ENCODE results near the gene SETD2.
"Not testable (repeated sequence)": the region's sequence is repeated elsewhere in the genome, so short reads cannot be mapped to it uniquely, and the experiment has no call there.

The SETD2 gene

DNA sequence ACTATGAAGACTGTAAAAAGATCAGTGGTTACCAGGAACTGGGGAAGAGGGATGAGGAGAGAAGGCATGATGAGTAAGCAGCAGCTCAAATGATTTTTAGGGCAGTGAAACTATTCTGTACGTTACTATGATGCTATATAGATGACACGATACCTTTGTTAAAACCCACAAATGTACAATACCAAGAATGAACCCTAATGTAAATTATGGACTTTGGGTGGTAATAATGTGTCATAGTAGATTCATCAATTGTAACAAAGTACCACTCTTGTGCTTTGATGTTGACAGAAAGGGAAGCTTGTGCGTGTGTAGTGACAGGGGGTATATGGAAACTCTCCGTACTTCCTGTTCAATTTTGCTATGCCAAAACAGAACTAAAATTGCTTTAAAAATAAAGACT lies 132.9 kb downstream of the SETD2 start:
- H3K36me3 ChIP-seq (ENCODE audit: control insufficient read depth in 4 of 4, insufficient read depth in 4 of 4, low read length in 3 of 4), result peaks cover 27 to 36% (median 32%) of the 10 kb centered on the region in 4 experiments
- CTCF ChIA-PET, result interaction anchor here (1.1 to 4.3 kb wide), 4 partner anchors 8 to 13 kb away, joined by 3 to 17 read pairs (median 4); no protein-coding TSS in a partner anchor
- H3K9me3 ChIP-seq (ENCODE audit: control extremely low read depth in 1 of 5, control insufficient read depth in 4 of 5, insufficient read depth in 2 of 5, low read depth in 1 of 5, low read length in 4 of 5); POLR2A ChIA-PET; H3K27me3 ChIP-seq (replicated peaks in 2 of 5; ENCODE audit: control insufficient read depth in 4 of 5, insufficient read depth in 5 of 5, low read length in 4 of 5); H3K4me1 ChIP-seq (ENCODE audit: control extremely low read depth in 1 of 4, control insufficient read depth in 4 of 4, insufficient read depth in 4 of 4, low read length in 3 of 4); H3K4me3 ChIP-seq (ENCODE audit: control insufficient read depth in 1 of 7, extremely low read depth in 1 of 7, insufficient read depth in 4 of 7, low read depth in 2 of 7, low read length in 6 of 7): not testable (repeated sequence)
- WGBS (ENCODE audit: insufficient coverage), result no CpG with 5 or more reads among the region's 4 CpGs
- DNase-seq, result peak in 1 of 3 donors; percentile 41
- peak overlapping the region in 1 of 2 experiments; percentile 29 for H3K27ac ChIP-seq (ENCODE audit: insufficient read depth in 1 of 2, low read depth in 1 of 2, low read length in 2 of 2, poor library complexity in 1 of 2, severe bottlenecking in 2 of 2)

GRCh38 chr3:47028667-47029066 lies 135.2 kb downstream of the SETD2 start:
- Histone ChIP-seq H3K9me3 (ENCODE audit: control extremely low read depth in 1 of 5, control insufficient read depth in 4 of 5, insufficient read depth in 2 of 5, low read depth in 1 of 5, low read length in 4 of 5) (no peaks in the 10 kb centered on the region), H3K4me3 (ENCODE audit: control insufficient read depth in 1 of 7, extremely low read depth in 1 of 7, insufficient read depth in 4 of 7, low read depth in 2 of 7, low read length in 6 of 7) (no peak overlapping the region), H3K4me1 (ENCODE audit: control extremely low read depth in 1 of 4, control insufficient read depth in 4 of 4, insufficient read depth in 4 of 4, low read length in 3 of 4) (peaks cover 0 to 7% (median 4%) of the 10 kb centered on the region in 4 experiments), H3K27ac (ENCODE audit: insufficient read depth in 1 of 2, low read depth in 1 of 2, low read length in 2 of 2, poor library complexity in 1 of 2, severe bottlenecking in 2 of 2) (no peak overlapping the region), H3K36me3 (ENCODE audit: control insufficient read depth in 4 of 4, insufficient read depth in 4 of 4, low read length in 3 of 4) (peaks cover 14 to 16% (median 15%) of the 10 kb centered on the region in 4 experiments), H3K27me3 (replicated peaks in 2 of 5; ENCODE audit: control insufficient read depth in 4 of 5, insufficient read depth in 5 of 5, low read length in 4 of 5) (no peaks in the 10 kb centered on the region)
- ChIA-PET CTCF (interaction anchor here (0.6 to 1.7 kb wide), 6 partner anchors 8 to 298 kb away, joined by 3 to 6 read pairs (median 3); no protein-coding TSS in a partner anchor), POLR2A (interaction anchor here (0.6 kb wide), 1 partner anchor 15 kb away, joined by 5 read pairs; no protein-coding TSS in a partner anchor)
- WGBS (ENCODE audit: insufficient coverage), result 83% methylated on average over 1 of the region's 1 CpG
- DNase-seq, result no peak

DNA sequence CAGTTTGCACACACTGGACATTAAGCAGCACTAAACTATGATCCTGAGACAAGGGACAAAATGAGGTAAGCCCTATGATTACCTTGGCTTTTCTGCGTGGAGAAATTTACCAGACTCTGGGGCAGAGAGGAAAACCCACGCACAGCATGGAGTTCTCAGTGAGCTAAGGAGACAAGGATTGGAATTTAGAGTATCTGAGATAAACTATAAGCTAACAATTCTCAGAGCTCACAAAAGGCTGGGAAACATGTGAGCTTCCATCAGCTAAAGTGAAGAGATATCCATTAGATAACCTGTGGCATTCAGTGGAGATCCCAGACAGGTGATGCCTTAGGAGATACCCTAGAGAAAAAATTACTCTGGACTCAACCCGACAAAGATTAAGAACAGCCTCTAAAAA lies 135.8 kb downstream of the SETD2 start:
- Histone ChIP-seq H3K9me3 (ENCODE audit: control extremely low read depth in 1 of 5, control insufficient read depth in 4 of 5, insufficient read depth in 2 of 5, low read depth in 1 of 5, low read length in 4 of 5) (no peaks in the 10 kb centered on the region), H3K27ac (ENCODE audit: insufficient read depth in 1 of 2, low read depth in 1 of 2, low read length in 2 of 2, poor library complexity in 1 of 2, severe bottlenecking in 2 of 2) (no peak overlapping the region), H3K4me3 (ENCODE audit: control insufficient read depth in 1 of 7, extremely low read depth in 1 of 7, insufficient read depth in 4 of 7, low read depth in 2 of 7, low read length in 6 of 7) (no peak overlapping the region), H3K4me1 (ENCODE audit: control extremely low read depth in 1 of 4, control insufficient read depth in 4 of 4, insufficient read depth in 4 of 4, low read length in 3 of 4) (peaks cover 0 to 7% (median 4%) of the 10 kb centered on the region in 4 experiments), H3K27me3 (replicated peaks in 2 of 5; ENCODE audit: control insufficient read depth in 4 of 5, insufficient read depth in 5 of 5, low read length in 4 of 5) (no peaks in the 10 kb centered on the region), H3K36me3 (ENCODE audit: control insufficient read depth in 4 of 4, insufficient read depth in 4 of 4, low read length in 3 of 4) (peaks cover 13 to 16% (median 15%) of the 10 kb centered on the region in 4 experiments)
- POLR2A ChIA-PET, result interaction anchor here (0.7 kb wide), 1 partner anchor 105 kb away, joined by 3 read pairs; no protein-coding TSS in a partner anchor
- DNase-seq, result no peak
- 92% methylated on average over 3 of the region's 3 CpGs for WGBS (ENCODE audit: insufficient coverage)
- CTCF ChIA-PET, result interaction anchor here (1.0 to 1.7 kb wide), 6 partner anchors 12 to 299 kb away, joined by 3 to 6 read pairs (median 3); no protein-coding TSS in a partner anchor

DNA sequence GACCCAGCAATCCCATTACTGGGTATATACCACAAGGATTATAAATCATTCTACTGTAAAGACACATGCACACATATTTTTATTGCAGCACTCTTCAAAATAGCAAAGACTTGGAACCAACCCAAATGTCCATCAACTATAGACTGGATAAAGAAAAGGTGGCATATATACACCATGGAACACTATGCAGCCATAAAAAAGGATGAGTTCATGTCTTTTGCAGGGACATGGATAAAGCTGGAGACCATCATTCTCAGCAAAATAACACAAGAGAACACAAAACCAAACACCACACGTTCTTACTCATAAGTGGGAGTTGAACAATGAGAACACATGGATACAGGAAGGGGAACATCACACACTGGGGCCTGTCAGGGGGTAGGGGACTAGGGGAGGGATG lies 137.5 kb downstream of the SETD2 start:
- H3K27me3 ChIP-seq (replicated peaks in 2 of 5; ENCODE audit: control insufficient read depth in 4 of 5, insufficient read depth in 5 of 5, low read length in 4 of 5); H3K4me3 ChIP-seq (ENCODE audit: control insufficient read depth in 1 of 7, extremely low read depth in 1 of 7, insufficient read depth in 4 of 7, low read depth in 2 of 7, low read length in 6 of 7); H3K9me3 ChIP-seq (ENCODE audit: control extremely low read depth in 1 of 5, control insufficient read depth in 4 of 5, insufficient read depth in 2 of 5, low read depth in 1 of 5, low read length in 4 of 5); H3K27ac ChIP-seq (ENCODE audit: insufficient read depth in 1 of 2, low read depth in 1 of 2, low read length in 2 of 2, poor library complexity in 1 of 2, severe bottlenecking in 2 of 2); CTCF ChIA-PET; H3K4me1 ChIP-seq (ENCODE audit: control extremely low read depth in 1 of 4, control insufficient read depth in 4 of 4, insufficient read depth in 4 of 4, low read length in 3 of 4); DNase-seq; POLR2A ChIA-PET: not testable (repeated sequence)
- peaks cover 11 to 18% (median 14%) of the 10 kb centered on the region in 4 experiments for H3K36me3 ChIP-seq (ENCODE audit: control insufficient read depth in 4 of 4, insufficient read depth in 4 of 4, low read length in 3 of 4)
- WGBS (ENCODE audit: insufficient coverage), result no CpG with 5 or more reads among the region's 1 CpG

DNA sequence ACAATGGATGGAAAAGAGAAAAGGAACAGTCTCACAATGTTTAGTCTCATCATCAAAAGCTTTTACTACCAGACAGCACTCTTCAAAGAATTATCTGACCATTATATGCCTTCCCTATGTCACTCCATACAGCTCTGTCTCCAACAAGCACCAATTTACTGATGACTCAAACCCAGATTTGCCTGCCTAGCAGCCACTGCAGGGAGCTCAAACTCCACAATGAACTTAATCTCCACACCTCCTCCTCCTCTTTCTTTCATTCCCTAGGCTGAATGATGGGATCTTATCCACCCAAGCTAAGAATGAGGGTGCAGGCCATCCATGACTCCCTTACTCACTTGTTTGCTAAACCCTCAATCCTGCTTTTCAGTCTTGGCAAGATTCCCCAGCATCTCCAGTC lies 139.0 kb downstream of the SETD2 start:
- peaks cover 14 to 27% (median 17%) of the 10 kb centered on the region in 4 experiments for H3K36me3 ChIP-seq (ENCODE audit: control insufficient read depth in 4 of 4, insufficient read depth in 4 of 4, low read length in 3 of 4)
- H3K4me1 ChIP-seq (ENCODE audit: control extremely low read depth in 1 of 4, control insufficient read depth in 4 of 4, insufficient read depth in 4 of 4, low read length in 3 of 4), result peaks cover 0 to 10% (median 3%) of the 10 kb centered on the region in 4 experiments
- no peak overlapping the region for H3K4me3 ChIP-seq (ENCODE audit: control insufficient read depth in 1 of 7, extremely low read depth in 1 of 7, insufficient read depth in 4 of 7, low read depth in 2 of 7, low read length in 6 of 7)
- ChIA-PET CTCF (no interaction called here), POLR2A (interaction anchor here (0.6 kb wide), 1 partner anchor 503 kb away, joined by 6 read pairs; no protein-coding TSS in a partner anchor)
- H3K27ac ChIP-seq (ENCODE audit: insufficient read depth in 1 of 2, low read depth in 1 of 2, low read length in 2 of 2, poor library complexity in 1 of 2, severe bottlenecking in 2 of 2), result no peak overlapping the region
- no peaks in the 10 kb centered on the region for H3K27me3 ChIP-seq (replicated peaks in 2 of 5; ENCODE audit: control insufficient read depth in 4 of 5, insufficient read depth in 5 of 5, low read length in 4 of 5)
- no peak for DNase-seq
- H3K9me3 ChIP-seq (ENCODE audit: control extremely low read depth in 1 of 5, control insufficient read depth in 4 of 5, insufficient read depth in 2 of 5, low read depth in 1 of 5, low read length in 4 of 5), result no peaks in the 10 kb centered on the region

DNA sequence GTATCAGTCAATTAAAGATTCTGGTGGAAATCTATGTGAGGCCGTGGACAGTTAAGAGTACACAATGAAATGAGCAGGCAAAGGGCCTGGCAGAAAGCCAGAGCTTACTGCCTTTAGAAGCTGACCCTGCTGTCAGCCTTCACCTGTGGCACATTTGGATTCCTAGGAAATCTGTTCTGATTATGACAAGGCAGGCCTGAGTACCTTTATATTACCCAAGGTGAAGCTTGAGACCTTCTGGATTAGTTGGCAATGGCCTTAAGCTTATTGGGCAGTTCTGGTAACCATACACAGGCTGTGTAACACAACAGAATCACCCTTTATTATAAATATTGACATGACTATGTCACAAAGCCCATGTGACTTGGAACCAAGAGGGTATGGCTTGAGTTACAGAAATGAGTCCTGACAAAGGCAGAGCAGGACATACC lies 141.3 kb downstream of the SETD2 start:
- Histone ChIP-seq H3K27ac (ENCODE audit: insufficient read depth in 1 of 2, low read depth in 1 of 2, low read length in 2 of 2, poor library complexity in 1 of 2, severe bottlenecking in 2 of 2) (no peak overlapping the region), H3K4me1 (ENCODE audit: control extremely low read depth in 1 of 4, control insufficient read depth in 4 of 4, insufficient read depth in 4 of 4, low read length in 3 of 4) (peaks cover 13 to 31% (median 22%) of the 10 kb centered on the region in 4 experiments), H3K4me3 (ENCODE audit: control insufficient read depth in 1 of 7, extremely low read depth in 1 of 7, insufficient read depth in 4 of 7, low read depth in 2 of 7, low read length in 6 of 7) (no peak overlapping the region), H3K27me3 (replicated peaks in 2 of 5; ENCODE audit: control insufficient read depth in 4 of 5, insufficient read depth in 5 of 5, low read length in 4 of 5) (no peaks in the 10 kb centered on the region), H3K36me3 (ENCODE audit: control insufficient read depth in 4 of 4, insufficient read depth in 4 of 4, low read length in 3 of 4) (peaks cover 9 to 39% (median 14%) of the 10 kb centered on the region in 4 experiments), H3K9me3 (ENCODE audit: control extremely low read depth in 1 of 5, control insufficient read depth in 4 of 5, insufficient read depth in 2 of 5, low read depth in 1 of 5, low read length in 4 of 5) (no peaks in the 10 kb centered on the region)
- CTCF ChIA-PET, result interaction anchor here (0.8 to 1.2 kb wide), 4 partner anchors 9 to 102 kb away, joined by 3 to 5 read pairs (median 3); no protein-coding TSS in a partner anchor
- 80% methylated on average over 1 of the region's 1 CpG for WGBS (ENCODE audit: insufficient coverage)
- POLR2A ChIA-PET, result no interaction called here
- DNase-seq, result no peak

GRCh38 chr3:47020311-47020710 lies 143.6 kb downstream of the SETD2 start:
- Histone ChIP-seq H3K9me3 (ENCODE audit: control extremely low read depth in 1 of 5, control insufficient read depth in 4 of 5, insufficient read depth in 2 of 5, low read depth in 1 of 5, low read length in 4 of 5) (no peaks in the 10 kb centered on the region), H3K4me1 (ENCODE audit: control extremely low read depth in 1 of 4, control insufficient read depth in 4 of 4, insufficient read depth in 4 of 4, low read length in 3 of 4) (peaks cover 34 to 54% (median 43%) of the 10 kb centered on the region in 4 experiments), H3K27me3 (replicated peaks in 2 of 5; ENCODE audit: control insufficient read depth in 4 of 5, insufficient read depth in 5 of 5, low read length in 4 of 5) (no peaks in the 10 kb centered on the region), H3K27ac (ENCODE audit: insufficient read depth in 1 of 2, low read depth in 1 of 2, low read length in 2 of 2, poor library complexity in 1 of 2, severe bottlenecking in 2 of 2) (no peak overlapping the region), H3K36me3 (ENCODE audit: control insufficient read depth in 4 of 4, insufficient read depth in 4 of 4, low read length in 3 of 4) (peaks cover 11 to 50% (median 16%) of the 10 kb centered on the region in 4 experiments), H3K4me3 (ENCODE audit: control insufficient read depth in 1 of 7, extremely low read depth in 1 of 7, insufficient read depth in 4 of 7, low read depth in 2 of 7, low read length in 6 of 7) (no peak overlapping the region)
- ChIA-PET CTCF (interaction anchor here (0.8 to 1.3 kb wide), 4 partner anchors 9 to 93 kb away, joined by 3 to 4 read pairs (median 3); no protein-coding TSS in a partner anchor), POLR2A (no interaction called here)
- 97% methylated on average over 3 of the region's 4 CpGs for WGBS (ENCODE audit: insufficient coverage)
- DNase-seq, result no peak
